ENCODE data around the gene C12orf75. TPM values are rescaled to one million over a fixed set of nuclear protein-coding genes. Genes with fewer than 3 reads are reported as not detected.

The C12orf75 gene
- polyA plus RNA-seq, 3 donors, result 51.2 to 94.3 (median 87.7) TPM

GRCh38 chr12:105409801-105410471, 79.4 kb downstream of the C12orf75 start:
- DNase-seq, result peak; percentile 64

DNA sequence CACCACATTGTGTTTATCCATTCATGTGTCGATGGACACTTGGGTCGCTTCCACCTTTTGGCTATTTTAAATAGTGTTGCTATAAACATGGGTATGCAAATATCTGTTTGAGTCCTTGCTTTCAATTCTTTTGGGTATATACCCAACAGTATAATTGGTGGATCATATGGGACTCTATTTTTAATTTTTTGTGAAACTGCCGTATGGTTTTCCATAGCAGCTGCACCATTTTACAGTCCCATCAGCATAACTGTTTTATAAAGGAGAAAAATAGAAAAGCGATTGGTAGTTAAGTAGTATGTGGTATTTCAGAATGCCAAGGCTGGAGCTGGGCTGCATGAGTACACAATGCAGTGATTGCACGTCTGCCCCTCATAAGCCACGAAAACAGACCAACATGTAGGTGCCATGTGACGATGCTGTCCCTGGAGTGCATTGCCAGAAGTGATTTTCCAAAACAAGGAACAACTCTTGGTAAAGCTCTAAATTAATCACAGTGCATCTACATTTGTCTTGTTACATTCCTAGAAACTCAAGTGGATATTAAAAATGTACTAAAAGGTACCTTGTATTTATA, 83.5 kb downstream of the C12orf75 start:
- DNase-seq, result no peak

GRCh38 chr12:105417732-105418131, 87.2 kb downstream of the C12orf75 start:
- DNase-seq, result no peak

DNA sequence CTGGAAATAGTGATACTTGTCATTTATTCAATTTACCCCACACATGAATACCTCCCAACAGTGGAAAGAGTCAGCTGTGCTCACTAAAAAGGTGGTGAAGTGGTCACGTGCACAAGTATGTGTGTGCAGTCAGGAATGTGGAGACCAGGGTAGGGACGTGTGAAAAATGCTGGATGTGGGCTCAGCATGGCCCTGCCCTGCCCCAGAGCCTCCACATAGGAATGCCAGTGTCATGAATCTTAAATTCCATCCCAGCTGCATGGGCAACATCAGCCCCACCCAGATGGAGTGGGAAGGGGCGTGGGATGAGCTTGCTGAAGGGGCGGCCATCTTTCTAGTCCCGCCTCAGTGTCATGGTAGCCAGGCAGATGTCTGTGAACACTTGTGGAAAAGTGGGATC, 87.7 kb downstream of the C12orf75 start:
- DNase-seq, result peak; percentile 24

DNA sequence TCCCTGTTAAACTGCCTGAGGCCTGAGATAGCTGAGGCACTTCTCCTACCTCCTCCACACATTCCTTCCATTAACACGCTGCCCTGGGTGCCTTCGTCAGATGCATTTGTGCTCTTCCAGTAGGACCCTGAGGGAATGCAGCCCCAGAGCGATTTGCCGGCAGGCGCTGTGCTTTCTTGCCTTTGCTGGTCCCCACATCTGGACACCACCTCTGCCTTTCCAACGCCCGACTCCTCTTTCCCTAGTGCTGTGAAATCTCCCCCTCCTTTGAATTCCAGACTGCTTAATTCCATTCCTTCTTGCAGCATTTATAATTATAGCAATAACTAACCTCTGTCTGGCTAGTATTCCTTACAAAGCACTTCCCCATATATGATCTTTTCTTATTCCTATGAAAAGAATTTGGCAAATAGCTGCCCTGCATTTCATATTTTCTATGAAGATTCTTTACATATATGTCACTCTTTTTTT, 88.4 kb downstream of the C12orf75 start:
- DNase-seq, result no peak

DNA sequence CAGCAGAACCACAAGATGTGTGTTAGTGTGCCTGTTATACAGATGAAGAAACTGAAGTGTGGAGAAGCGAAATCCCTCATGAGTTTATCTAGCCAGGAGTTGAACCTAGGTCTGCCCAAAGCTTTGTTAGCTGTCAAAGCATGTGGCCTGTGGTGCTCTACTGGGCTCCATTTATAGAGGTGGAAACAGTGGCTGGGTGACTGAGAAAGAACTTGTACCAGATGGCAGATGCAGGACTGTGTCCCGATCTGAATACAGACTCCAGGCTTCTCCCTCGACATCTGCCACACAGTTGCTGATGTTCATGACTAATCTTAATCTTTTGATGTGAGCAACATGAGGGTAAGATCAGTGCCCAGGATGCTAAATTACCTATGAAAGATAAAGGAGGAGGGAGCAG, 89.1 kb downstream of the C12orf75 start:
- DNase-seq, result no peak

GRCh38 chr12:105420046-105420445, 89.6 kb downstream of the C12orf75 start:
- no peak for DNase-seq

- peak; percentile 71 for DNase-seq
Measured at GRCh38 chr12:105420659-105421240, 90.3 kb downstream of the C12orf75 start.

Other genes starting within 250 kb of the C12orf75 start
- 1 to 10 TPM in 2 of 3 donors, under 1 TPM in 1; 0.75 to 1.5 (median 1.2) TPM for gene ALDH1L2, start 246.2 kb upstream of the C12orf75 start, polyA plus RNA-seq (ENCODE audit: insufficient read length in 3 of 3)
- 10 to 100 TPM; 43.9 to 72.8 (median 68.2) TPM for gene WASHC4, start 223.0 kb upstream of the C12orf75 start, polyA plus RNA-seq (ENCODE audit: insufficient read length in 3 of 3)
- gene APPL2, start 94.5 kb upstream of the C12orf75 start, polyA plus RNA-seq (ENCODE audit: insufficient read length in 3 of 3), result 100 to 1,000 TPM in 1 of 3 donors, 10 to 100 TPM in 2; 69.0 to 108 (median 86.4) TPM